GM19043 (cell line): Measurements from ENCODE around the gene CCDC102A.
A peak's percentile ranks its signal among the peaks of the same experiment; 100 is the strongest.
"Not testable (repeated sequence)": the region's sequence is repeated elsewhere in the genome, so short reads cannot be mapped to it uniquely, and the experiment has no call there.

Experiments used
- ATAC-seq: cut with Tn5 transposase; IDR thresholded peaks from one replicate; pipeline ENCODE4 v1.9.1; 2021; ENCODE audit warnings: low read depth; ENCODE audit not compliant: unreplicated experiment

CCDC102A gene

DNA sequence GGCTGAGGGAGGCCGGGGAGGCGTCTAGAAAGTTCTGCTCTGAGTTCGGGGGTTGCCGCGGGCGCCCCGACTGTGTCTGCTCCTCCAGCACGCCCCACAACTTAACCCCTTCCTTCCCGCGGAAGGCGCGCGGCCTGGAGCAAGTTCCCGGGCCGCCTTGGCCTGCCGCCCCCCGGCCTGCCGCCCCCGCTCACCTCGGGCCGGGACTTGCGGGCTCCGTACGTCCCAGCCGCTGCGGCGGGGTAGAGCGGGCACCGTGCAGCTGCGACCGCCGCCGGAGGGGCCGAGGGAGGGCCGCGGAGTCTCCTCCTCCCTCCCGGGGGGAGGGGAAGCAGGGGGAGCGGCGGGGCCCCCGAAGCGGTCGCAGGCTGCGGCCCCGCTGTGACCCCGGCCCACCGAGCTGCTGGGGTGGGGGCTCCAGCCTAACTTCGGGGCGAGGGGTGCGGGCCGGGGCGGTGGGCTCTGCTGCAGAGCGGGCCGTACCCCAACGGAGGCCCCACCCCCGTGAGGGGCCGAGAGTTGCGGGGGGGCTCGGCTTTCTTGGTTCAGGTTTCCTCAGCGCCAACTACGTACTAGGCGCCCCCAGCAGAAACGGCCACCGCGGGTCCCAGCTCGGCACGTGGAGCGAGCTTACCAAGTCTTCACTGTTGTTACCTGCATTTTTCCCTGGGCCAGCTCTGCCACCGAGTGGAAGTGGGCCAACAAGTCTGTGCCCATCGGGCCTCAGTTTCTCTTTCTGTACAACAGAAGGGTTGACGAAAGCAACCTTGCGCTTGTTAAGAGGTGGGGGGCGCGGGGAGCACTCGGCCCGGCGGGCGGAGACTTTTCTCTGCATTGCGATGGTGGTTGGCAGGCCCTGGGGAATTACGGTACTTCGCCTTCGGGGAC lies at the start of gene CCDC102A:
CCDC102A (minus strand) TSS at position 266 of the 888 bp plus-strand sequence. CDS start 7,394 bp downstream, outside the sequence.
- ATAC-seq: peak; percentile 26

DNA sequence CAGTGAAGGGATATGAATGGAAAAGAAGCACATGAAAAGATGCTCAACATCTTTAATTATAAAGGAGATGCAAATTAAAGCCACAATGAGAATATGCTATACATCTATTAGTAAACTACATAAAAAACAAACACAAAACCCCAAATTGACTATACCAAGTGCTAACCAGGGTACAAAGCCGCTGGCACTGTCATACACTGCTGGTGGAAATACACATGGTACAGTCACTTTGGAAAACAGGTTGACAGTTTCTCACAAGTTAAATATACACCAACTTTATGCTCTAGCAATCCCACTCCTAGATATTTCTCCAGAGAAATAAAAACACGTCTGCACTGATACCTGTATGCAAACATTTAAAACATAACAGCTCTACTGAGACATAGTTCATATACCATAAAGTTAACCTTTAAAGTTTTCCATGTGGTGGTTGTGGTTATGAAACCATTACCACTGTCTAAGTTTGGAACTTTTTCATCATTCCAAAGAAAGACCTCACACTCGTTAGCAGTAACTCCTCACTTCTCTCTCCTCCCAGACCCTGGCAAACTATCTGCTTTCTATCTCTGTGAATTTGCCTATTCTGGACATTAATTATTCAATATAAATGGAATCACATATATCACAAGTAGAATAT lies 48.8 kb upstream of the CCDC102A start:
- no peak for ATAC-seq

DNA sequence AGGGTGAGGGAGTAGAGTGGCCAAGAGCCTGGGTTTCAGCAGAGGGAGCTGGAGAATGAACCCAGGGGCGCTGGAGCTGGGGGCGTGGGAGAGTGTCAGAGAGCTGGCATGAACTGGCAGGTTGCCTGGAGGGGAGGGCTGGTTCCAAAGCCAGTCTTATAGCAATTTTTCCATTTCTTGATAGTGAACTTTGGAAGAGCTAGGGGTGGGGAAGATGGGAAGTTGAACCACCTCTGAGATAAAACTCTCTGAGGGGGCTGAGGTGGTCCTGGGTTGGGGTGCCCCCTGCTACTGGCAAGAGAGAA lies 42.9 kb upstream of the CCDC102A start:
- no peak for ATAC-seq

DNA sequence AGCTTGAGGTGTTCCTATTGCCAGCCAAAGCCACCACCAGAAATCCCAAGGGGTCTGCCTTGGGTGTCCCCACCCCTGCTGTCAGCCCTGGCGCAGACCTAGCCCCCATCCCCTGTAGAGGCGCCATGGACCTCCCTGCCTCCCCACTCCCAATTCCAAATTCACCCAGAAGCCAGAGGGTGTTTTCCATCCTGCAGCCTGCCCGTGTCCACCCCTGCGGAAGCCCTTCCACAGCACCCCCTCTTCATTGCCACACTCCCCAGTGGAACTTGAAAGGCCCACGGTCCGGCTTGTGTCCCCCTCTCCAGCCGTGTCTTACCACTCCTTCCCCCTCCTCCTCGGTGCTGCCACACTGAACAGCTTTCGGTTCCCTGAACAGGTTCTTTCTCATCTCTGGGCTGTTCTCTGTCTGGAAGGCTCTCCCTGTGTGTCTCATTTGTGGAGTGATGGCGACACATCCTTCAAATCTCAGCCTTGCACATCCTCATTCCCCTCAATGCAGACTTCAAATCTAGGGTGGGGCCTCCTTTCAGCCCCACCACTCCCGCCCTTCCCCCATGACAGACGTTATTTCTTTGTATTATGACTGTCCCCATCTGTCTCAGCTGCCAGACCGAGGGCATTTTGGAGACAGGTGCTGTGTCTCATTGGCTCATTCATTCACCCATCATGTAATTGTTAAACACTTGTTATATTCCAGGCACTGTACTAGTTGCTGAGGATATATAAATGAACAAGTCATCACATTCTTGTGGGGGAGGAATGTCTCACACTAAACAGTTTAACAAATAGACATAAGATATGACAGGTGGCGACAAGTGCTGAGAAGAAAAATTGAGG lies 42.4 kb upstream of the CCDC102A start:
- ATAC-seq: no peak

DNA sequence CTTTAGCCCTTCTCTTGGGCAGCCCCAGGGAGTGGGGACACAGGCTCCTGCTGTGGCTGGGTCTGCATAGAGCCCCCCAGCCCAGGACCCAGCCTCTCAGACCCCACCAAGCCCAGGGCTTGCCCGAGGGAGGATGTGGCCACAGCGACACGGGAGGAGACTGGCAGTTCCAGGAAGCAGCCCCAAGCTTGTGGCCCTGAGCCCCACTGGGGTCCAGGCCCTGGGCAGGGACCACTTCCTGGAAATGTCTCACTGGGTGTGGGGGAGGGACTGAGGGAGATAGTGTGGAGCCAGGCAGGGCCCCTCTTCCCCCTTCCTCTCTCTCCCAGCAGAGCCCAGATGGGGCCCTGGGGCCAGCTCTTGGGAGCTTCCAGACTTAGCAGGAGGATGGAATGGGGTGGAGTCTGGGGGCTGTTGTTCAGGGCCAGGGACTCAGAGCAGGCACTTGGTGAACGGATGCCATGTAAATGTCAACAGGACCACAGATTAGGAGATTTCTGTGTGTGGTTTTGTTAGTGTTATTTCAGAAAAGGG lies 41.4 kb upstream of the CCDC102A start:
- no peak for ATAC-seq

DNA sequence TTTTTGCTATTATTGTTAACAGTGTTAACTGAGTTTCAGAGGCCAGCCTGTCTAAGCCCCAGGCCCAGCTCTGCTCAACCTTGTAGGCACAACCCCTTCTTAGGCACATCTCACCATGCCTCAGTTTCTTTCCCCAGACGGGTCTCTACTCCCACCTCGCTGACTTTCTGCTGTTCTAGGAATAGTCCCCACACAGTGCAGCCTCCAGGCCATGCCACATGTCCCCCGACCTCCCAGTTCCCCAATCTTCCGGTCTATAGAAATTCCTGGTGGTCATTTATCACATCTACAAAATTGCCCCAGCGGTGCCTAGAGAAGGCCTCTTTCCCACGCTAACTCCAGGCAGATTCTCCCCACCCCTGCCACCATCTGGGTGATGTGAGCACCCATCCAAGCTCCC lies 40.8 kb upstream of the CCDC102A start:
- no peak for ATAC-seq

DNA sequence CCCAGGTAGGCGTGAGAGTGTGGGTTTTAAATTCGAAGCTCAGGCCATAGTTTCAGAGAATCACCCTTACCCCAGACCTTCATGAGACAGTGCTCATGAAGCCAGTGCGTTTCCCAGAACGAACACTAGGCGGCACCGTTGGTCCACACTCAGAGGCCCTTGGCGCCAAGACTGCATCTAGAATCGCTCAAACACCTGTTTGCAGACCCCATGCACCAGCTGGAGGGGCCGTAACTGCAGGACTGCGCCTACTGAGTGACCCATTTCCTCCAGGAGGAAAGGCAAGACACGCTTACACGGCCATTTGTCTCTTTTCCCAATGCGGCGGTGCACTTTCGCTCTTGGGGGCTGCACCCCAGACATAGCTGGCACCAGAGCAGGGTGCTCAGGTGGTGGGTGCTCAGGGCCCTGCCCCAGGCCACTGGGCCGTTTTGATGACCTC lies 40.1 kb upstream of the CCDC102A start:
- ATAC-seq: peak; percentile 82

DNA sequence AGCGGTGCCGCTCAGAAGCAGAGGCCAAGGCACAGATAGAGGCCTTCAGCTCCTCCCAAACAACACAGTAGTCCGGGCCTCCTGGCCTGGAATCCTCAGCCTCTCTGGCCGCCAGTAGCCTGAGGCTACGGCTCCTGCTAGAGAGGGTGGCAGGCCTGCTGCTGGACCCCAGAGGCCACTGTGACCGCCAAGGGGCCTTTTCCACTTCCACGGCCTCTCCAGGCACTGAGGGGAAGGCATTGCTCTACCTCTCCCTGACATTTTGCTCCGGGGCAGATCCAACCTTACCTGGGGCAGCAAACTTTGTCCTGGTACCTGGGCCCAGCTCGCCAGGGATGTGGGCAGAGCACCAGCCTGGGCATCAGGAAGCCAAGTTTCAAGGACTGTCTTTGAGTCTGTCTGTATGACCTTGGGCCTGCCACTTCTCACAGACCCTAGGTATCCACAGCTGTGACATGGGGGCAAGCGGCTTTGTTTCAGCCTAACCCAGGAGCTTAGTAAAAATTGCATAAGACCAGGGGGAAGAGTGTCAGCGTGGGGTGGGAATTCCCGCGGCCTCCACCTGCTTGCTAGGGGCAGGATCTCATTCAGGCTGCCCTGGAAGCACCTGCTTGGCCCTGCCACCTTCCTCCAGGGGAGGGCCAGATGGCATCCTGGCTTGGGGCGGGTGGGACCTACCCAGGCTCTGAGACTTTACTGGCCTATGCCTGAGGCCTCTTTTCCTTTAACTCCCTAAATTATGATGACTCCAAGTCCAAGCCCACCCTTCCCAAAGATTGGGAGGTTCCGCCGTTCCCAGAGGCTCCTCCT lies 39.3 kb upstream of the CCDC102A start:
- no peak for ATAC-seq

DNA sequence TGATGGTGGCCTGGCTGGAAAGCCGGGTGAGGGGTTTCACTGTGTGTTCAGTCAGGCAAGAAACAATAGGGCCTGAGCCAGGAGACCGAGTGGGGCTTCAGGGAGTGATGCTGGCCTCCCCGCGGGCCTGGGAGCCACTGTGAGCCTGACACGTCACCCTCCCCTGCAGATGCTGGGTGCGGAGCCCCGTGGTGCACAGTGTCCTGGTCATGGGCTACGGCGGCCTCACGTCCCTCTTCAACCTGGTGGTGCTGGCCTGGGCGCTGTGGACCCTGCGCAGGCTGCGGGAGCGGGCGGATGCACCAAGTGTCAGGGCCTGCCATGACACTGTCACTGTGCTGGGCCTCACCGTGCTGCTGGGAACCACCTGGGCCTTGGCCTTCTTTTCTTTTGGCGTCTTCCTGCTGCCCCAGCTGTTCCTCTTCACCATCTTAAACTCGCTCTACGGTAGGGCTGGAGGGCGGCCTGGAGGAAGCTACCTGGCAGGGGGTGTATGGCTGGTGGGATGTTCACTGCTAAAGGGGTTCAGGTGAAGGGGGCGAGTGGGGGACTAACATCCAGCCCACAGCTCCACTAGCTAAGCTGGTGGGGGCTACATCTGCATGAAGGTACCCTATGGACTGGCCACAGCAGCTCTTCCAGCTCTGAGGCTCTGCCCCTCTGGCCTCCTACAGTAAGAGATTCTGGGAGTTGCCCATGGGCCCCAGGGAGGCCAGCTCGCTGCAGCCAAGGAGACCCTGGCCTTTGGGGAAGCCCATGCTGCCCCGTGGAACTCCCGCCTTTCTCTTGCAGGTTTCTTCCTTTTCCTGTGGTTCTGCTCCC lies 38.5 kb upstream of the CCDC102A start:
- no peak for ATAC-seq

DNA sequence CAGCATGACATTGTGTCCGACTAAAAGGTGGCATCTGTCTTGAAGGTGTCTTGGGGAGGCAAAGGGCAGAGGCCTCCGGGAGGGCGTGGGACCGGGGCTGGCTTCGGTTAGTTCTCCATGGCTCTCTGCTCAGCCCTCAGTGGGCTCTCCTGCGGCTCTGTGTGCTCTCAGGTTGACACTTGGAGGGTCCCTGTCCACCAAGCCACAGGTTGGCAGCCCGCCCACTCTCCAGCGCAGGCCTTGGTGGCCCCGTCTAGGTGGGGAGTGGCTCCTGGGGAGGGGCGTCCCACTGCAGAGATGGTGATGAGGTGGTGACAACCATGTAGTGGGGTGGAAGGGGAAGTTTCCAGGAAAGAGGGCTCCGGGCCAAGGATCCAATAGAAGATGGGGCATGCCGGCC lies 37.7 kb upstream of the CCDC102A start:
- no peak for ATAC-seq

DNA sequence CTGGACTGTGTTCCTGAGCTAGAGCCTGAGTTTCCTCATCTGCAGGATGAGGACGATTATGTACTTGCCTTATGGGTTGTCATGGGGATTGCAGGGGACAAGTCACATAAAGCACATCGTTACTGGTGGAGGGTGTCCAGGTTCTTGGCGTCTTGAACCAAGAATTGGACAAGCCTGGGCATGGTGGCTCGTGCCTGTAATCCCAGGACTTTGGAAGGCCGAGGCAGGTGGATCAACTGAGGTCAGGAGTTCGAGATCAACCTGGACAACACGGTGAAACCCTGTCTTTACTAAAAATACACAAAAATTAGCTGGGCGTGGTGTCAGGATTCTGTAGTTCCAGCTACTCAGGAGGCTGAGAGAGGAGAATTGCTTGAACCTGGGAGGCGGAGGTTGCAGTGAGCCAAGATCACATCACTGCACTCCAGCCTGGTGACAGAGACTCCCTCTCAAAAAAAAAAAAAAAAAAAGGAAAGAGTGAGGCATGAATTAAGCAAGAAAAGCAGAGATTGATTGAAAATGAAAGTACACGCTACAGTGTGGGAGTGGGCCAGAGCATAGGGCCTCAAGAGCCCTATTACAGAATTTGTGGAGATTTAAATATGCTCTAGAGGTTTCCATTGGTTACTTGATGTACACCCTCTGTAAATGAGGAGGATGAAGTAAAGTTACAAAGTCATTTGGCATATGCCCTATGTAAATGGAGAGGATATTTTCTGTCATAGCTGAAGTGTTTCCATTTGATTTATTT lies 36.8 kb upstream of the CCDC102A start:
- ATAC-seq: no peak

DNA sequence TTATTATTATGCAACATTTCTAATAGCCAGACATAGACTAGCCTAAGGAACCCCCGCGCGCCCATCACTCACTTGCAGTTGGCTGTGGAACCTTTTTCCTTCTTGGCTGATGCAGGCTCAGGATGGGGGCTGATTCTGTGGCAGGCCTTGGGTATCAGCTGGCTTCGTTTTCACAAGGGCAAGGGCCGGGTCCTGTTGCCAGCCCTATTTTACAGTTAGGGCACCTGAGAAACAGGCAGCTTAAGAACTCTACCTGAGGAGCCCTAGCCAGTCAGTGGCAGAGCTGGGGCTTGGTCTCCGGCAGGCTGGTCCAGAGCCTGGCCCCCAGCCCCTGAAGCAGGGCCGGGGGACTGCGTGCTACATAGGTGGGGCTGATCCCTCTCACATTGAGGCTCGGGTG lies 34.7 kb upstream of the CCDC102A start:
- ATAC-seq: no peak

DNA sequence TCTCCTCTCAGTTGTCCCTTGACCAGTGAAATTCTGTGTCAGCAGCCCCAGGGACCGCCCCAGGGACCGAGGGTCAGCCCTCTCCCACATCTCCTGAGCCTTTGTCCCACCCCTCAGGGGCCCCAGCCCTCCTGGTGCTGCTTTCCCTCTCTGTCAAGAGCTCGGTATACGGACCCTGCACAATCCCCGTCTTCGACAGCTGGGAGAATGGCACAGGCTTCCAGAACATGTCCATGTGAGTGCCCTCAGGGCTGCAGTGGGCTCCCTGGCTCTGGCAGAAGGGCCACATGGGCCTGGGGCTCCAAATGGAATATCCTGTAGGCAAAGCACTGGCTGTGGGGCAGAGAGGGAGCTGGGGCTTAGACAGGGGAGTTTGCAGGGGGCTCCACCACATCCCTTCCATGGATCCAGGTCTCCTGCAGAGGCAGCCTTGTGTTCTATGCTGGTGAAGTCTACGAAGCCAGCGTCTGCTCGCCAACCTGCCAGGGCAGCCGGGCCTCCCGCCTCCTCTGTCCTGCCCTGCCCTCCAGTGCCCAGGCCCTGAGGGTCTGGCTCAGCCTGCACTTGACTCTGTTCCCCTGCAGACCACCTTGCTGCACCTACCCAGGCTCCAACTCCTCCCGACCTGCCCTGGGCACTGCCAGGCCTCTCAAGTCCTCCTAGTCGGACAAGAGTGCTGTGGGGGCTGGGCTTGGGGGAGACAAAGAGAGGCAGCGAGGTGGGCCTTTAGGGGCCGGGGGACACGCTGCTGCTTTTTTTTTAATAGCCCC lies 34.1 kb upstream of the CCDC102A start:
- ATAC-seq: no peak

DNA sequence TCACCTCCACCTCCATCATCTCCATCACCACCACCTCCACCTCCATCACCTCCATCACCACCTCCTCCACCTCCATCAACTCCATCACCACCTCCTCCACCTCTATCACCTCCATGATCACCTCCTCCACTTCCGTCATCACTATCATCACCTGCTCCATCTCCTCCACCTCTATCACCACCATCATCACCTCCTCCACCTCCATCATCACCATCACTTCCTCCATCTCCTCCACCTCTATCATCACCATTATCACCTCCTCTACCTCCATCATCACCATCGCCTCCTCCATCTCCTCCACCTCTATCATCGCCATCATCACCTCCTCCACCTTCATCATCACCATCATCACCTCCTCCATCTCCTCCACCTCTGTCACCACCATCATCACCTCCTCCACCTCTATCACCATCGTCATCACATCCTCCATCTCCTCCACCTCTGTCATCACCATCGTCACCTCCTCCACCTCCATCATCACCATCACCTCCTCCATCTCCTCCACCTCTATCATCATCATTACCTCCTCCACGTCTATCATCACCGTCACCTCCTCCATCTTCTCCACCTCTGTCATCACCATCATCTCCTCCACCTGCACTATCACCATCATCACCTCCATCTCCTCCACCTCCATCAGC lies 33.1 kb upstream of the CCDC102A start:
- ATAC-seq: no peak

DNA sequence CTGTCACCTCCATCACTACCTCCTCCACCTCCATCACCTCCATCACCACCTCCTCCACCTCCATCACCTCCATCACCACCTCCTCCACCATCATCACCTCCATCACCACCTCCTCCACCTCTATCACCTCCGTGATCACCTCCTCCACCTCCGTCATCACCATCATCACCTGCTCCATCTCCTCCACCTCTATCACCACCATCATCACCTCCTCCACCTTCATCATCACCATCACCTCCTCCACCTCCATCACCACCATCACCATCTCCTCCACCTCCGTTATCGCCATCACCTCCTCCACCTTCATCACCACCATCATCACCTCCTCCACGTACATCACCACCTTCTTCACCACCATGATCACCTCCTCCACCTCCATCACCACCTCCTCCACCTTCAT lies 32.4 kb upstream of the CCDC102A start:
- not testable (repeated sequence) for ATAC-seq

DNA sequence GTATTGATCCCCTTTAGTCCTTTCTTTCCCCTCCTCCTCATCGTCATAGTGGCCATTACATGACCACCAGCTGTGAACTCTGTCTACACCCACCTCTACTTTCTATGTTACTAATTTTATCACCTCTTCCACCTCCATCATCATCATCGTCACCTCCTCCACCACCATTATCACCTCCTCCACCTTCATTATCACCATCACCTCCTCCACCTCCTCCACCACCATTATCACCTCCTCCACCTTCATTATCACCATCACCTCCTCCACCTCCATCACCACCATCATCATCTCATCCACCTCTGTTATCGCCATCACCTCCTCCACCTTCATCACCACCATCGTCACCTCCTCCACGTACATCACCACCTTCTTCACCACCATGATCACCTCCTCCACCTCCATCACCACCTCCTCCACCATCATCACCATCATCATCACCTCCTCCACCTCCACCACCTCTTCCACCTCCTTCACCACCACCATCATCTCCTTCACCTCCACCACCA lies 31.9 kb upstream of the CCDC102A start:
- ATAC-seq: no peak

DNA sequence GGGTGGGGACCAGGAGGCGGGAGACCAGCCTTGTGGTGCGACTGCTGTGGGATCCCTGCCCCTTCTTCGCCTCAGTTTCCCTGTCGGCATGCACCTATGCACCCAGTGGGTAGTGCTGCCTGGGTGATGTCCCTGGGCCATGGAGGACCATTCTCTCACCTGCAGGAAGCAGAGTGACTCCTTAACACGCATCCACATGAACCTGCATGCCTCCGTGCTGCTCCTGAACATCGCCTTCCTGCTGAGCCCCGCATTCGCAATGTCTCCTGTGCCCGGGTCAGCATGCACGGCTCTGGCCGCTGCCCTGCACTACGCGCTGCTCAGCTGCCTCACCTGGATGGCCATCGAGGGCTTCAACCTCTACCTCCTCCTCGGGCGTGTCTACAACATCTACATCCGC lies 31.3 kb upstream of the CCDC102A start:
- no peak for ATAC-seq
